ENCODE measurements around the gene FYN.

Gene FYN

DNA sequence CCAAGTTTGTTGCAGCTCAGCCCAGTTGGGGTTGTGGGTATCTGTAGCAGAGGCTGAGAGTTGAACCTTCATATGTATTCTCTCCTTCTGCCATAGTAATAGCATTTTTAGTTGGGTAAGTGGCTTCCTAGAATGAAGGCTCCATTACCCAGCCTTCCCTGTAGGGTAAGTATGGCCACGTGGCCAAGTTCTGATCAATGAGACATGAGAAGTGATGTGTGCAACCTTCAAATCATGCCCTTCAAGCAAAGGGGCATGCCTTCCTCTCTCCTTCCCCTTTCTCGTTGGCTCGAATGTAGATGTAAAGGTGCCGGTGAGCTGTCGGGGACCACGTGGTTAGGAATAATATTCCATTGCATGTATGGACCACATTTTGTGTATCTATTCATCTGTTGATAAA lies 254.8 kb downstream of the FYN start:
- DNase-seq: no peak

DNA sequence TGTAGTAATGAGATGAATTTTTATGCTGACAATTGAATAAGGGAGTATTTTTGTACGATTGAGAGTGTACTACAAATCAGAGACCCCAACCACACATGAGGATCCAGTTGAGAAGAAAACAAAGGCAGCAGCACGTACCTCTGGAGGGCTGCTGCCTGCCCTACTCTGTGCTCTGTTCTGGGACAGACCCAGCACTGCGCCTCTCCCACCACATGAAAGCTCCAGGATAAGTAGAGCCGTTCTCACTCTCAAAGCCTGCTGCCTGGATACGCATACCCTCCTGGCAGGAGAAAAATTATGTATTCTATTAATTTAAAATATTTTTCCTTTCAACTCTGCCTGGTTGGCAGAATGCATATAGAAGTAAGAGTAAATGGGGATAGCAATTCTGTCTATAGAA lies 256.1 kb downstream of the FYN start:
- no peak for DNase-seq

DNA sequence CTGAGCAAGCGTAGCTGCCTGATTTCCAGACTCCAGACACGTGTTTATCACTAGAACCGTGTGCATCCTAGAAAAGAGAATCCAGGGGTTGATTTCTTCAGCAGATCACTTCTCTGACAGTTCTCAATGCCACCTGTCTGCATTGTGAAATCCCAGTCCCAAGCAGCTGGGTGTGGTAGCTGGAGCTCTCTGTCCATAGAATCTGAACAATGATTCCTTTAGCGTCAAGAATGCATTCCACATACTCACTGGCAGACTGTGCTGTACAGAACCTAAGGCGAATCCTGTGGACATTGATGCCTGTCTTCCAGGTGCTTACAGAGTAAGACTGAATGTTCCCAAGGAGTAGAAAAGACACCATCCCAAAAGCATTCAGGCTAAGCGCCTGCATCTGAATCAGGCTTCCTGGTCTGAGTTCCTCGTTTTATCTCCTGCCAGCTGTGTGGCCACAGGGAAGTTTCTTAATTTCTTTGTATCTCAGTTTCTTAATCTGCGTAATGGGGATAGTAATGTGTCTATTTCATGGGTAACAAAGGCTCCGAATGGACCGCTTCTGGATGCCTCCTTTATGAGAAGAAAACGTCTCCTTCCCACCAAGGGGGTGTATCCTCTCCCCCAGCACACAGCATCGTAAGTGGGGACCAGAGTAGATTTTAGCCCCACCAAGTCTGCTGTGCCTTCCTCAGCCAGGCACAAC lies 257.2 kb downstream of the FYN start:
- DNase-seq: no peak

DNA sequence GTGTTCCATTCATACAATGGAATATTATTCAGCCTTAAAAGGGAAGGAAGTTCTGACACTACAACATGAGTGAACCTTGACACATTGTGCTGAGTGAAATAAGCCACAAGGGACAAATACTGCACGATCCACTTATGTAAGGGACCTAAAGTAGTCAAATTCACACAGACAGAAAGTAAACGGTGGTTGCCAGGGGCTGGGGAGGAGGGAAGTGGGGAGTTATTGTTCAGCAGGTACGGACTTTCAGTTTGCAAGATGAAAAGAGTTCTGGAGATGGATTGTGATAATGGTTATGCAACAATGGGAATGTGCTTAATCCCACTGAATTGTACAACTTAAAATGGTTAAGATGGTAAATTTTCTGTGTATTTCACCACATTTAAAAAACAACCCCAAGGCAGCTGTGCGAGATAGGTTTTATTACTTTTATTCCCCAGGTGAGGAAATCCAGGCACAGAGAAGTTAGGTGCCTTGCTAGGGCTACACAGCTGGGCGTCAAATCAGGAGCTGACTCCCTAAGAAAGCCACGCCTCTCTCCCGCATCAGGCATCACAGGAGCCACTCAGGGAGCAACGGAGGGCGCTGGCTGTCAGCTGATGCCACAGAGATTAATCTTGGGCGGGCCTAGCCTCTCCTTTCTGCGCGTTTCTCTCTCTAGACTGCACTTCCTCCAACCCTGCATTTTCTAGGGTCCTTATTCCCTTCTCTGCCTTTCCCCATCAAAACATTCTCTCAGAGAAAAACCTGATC lies 258.2 kb downstream of the FYN start:
- DNase-seq: no peak

DNA sequence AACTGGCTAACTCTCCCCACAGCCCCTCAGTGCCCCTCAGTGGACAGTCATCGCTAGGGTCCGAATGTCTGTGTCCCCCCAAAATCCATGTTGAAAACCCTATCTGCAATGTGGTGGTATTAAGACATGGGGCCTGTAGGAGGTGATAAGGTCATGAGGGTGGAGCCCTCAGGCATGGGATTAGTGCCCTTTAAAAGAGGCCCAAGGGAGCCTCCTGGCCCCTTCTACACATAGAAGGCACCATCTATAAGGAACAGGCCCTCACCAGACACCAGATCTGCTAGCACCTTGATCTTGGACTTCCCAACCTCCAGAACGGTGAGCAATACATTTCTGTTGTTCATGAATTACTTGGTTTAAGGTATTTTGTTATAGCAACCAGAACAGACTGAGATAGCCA lies 260.9 kb downstream of the FYN start:
- DNase-seq: no peak

DNA sequence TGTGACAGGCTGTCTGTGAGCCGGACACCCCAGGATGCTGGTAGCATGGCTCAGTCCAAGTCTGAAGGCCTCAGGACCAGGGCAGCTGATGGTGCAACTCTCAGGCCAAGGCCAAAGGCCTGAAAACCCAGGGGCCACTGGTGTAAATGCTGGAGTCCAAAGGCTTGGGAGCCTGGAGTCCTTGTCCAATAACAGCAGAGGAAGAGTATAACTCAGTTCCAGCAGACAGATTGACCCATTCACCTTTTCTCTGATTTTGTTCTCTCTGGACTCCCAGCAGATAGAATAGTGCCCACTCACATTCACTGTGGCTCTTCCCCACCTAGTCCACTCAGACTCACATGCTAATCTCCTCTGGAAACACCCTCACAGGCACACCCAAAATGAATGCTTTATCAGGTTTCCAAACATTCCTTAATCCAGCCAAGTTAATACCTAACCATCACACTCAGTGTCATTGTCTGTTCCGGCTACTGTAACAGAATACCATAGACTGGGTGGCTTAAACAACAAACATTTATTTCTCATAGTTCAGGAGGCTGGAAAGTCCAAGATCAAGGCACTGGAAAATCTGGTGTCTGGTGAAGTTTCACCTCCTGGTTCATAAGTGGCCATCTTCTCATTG lies 262.6 kb downstream of the FYN start:
- DNase-seq: no peak
